ENCODE results near the gene LRRN3. TPM values are rescaled to one million over a fixed set of nuclear protein-coding genes. Genes with fewer than 3 reads are reported as not detected.

Gene LRRN3
- total RNA-seq, 1 donor from 2014 or later, result 2.2 TPM

DNA sequence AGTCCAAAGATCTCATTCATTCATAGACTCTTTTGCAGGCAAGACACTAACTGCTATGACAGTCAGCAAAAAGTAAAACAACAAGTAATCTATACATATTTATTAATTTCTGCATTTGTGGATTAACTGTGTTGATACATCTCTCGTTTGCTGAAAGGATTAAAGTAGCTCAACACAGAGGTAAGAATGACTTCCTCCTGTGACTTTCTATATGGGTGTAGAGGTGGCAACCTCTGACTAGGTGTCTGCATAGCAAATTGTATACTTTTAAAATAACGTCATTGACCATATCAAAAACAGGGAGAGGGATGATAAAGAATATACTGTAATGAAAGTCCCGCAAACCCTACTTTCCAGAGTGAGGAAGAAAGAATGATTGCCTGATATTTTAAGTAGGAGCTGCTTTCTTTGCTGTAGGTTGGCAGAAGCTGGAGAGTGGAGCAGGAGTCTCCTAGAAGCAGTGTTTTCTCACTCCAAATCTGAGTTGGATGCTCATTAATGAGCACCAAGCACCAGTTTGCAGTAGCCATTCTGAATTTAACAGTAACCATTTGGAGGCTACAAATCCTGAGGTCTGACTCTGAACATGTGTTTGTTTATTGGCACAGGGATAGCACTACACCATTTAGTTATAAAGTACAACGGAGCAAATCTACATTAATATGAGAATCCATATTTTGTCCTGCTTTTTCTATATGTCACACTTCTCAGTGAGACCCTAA, 9.2 kb upstream of the LRRN3 start:
- FAIRE-seq, result no peak
- Histone ChIP-seq H3K27ac (ENCODE audit: low read depth, low read length) (peak overlapping the region; percentile 82), H3K4me2 (ENCODE audit: low read length) (peak overlapping the region; percentile 80), H3K4me1 (ENCODE audit: insufficient read depth, low read length) (peaks cover 24% of the 10 kb centered on the region), H3K9ac (ENCODE audit: low read length) (peak overlapping the region; percentile 69), H3K36me3 (ENCODE audit: insufficient read depth, low read length) (no peaks in the 10 kb centered on the region), H3K79me2 (ENCODE audit: insufficient read depth, low read length) (no peaks in the 10 kb centered on the region), H3K9me3 (ENCODE audit: insufficient read depth, low read depth, low read length) (no peaks in the 10 kb centered on the region), H2AFZ (ENCODE audit: low read depth, low read length) (peak overlapping the region; percentile 45), H3K4me3 (ENCODE audit: insufficient read depth, low read depth, low read length) (peak overlapping the region; percentile 40), H3K27me3 (ENCODE audit: insufficient read depth, low read length) (no peaks in the 10 kb centered on the region), H4K20me1 (ENCODE audit: insufficient read depth, low read length) (no peaks in the 10 kb centered on the region)
- Mint-ChIP-seq H3K4me3 (ENCODE audit: unreplicated experiment) (no peak overlapping the region), H3K36me3 (ENCODE audit: low read depth, unreplicated experiment) (no peaks in the 10 kb centered on the region), H3K27me3 (ENCODE audit: low read depth, unreplicated experiment) (no peaks in the 10 kb centered on the region), H3K4me1 (ENCODE audit: low read depth, unreplicated experiment) (peaks cover 22% of the 10 kb centered on the region), H3K9me3 (ENCODE audit: unreplicated experiment) (no peaks in the 10 kb centered on the region), H3K27ac (ENCODE audit: unreplicated experiment) (peak overlapping the region; percentile 97)
- DNase-seq (ENCODE audit: low read depth), result no peak
- TF ChIP-seq EZH2 (IDR thresholded peaks at IDR 0.05; ENCODE audit: insufficient read depth, low read length), result no peak
- no peak for TF ChIP-seq CTCF (IDR thresholded peaks at IDR 0.05; ENCODE audit: insufficient read depth, low read depth, low read length)

- TF ChIP-seq EZH2 (IDR thresholded peaks at IDR 0.05; ENCODE audit: insufficient read depth, low read length), result no peak
- TF ChIP-seq CTCF (IDR thresholded peaks at IDR 0.05; ENCODE audit: insufficient read depth, low read depth, low read length), result no peak
- no peaks in the 10 kb centered on the region for H3K36me3 ChIP-seq (ENCODE audit: insufficient read depth, low read length)
- no peaks in the 10 kb centered on the region for H3K9me3 ChIP-seq (ENCODE audit: insufficient read depth, low read depth, low read length)
- H3K9me3 Mint-ChIP-seq (ENCODE audit: unreplicated experiment), result no peaks in the 10 kb centered on the region
- DNase-seq (ENCODE audit: low read depth) (peak; percentile 84), FAIRE-seq (peak; percentile 65)
- H3K27ac ChIP-seq (ENCODE audit: low read depth, low read length), result peak overlapping the region; percentile 82
- no peaks in the 10 kb centered on the region for H3K79me2 ChIP-seq (ENCODE audit: insufficient read depth, low read length)
- H3K36me3 Mint-ChIP-seq (ENCODE audit: low read depth, unreplicated experiment), result no peaks in the 10 kb centered on the region
- no peaks in the 10 kb centered on the region for H4K20me1 ChIP-seq (ENCODE audit: insufficient read depth, low read length)
- peak overlapping the region; percentile 97 for H3K27ac Mint-ChIP-seq (ENCODE audit: unreplicated experiment)
- H3K4me1 ChIP-seq (ENCODE audit: insufficient read depth, low read length), result peaks cover 22% of the 10 kb centered on the region
- peaks cover 22% of the 10 kb centered on the region for H3K4me1 Mint-ChIP-seq (ENCODE audit: low read depth, unreplicated experiment)
- no peak overlapping the region for H3K4me3 Mint-ChIP-seq (ENCODE audit: unreplicated experiment)
- H3K27me3 ChIP-seq (ENCODE audit: insufficient read depth, low read length), result no peaks in the 10 kb centered on the region
- H3K4me2 ChIP-seq (ENCODE audit: low read length), result peak overlapping the region; percentile 80
- H3K27me3 Mint-ChIP-seq (ENCODE audit: low read depth, unreplicated experiment), result no peaks in the 10 kb centered on the region
- H2AFZ ChIP-seq (ENCODE audit: low read depth, low read length), result peak overlapping the region; percentile 45
- H3K9ac ChIP-seq (ENCODE audit: low read length), result peak overlapping the region; percentile 69
- peak overlapping the region; percentile 40 for H3K4me3 ChIP-seq (ENCODE audit: insufficient read depth, low read depth, low read length)
These were observed 8.6 kb upstream of the LRRN3 start for GRCh38 chr7:111082351-111082750.

- no peak for TF ChIP-seq EZH2 (IDR thresholded peaks at IDR 0.05; ENCODE audit: insufficient read depth, low read length)
- H3K27ac ChIP-seq (ENCODE audit: low read depth, low read length), result peak overlapping the region; percentile 82
- peaks cover 22% of the 10 kb centered on the region for H3K4me1 ChIP-seq (ENCODE audit: insufficient read depth, low read length)
- Mint-ChIP-seq H3K9me3 (ENCODE audit: unreplicated experiment) (no peaks in the 10 kb centered on the region), H3K27me3 (ENCODE audit: low read depth, unreplicated experiment) (no peaks in the 10 kb centered on the region), H3K4me3 (ENCODE audit: unreplicated experiment) (no peak overlapping the region), H3K36me3 (ENCODE audit: low read depth, unreplicated experiment) (no peaks in the 10 kb centered on the region), H3K27ac (ENCODE audit: unreplicated experiment) (peak overlapping the region; percentile 97), H3K4me1 (ENCODE audit: low read depth, unreplicated experiment) (peaks cover 22% of the 10 kb centered on the region)
- no peaks in the 10 kb centered on the region for H3K27me3 ChIP-seq (ENCODE audit: insufficient read depth, low read length)
- H2AFZ ChIP-seq (ENCODE audit: low read depth, low read length), result peak overlapping the region; percentile 31
- FAIRE-seq (no peak), DNase-seq (ENCODE audit: low read depth) (peak; percentile 63)
- no peaks in the 10 kb centered on the region for H3K9me3 ChIP-seq (ENCODE audit: insufficient read depth, low read depth, low read length)
- peak overlapping the region; percentile 20 for H3K9ac ChIP-seq (ENCODE audit: low read length)
- H3K36me3 ChIP-seq (ENCODE audit: insufficient read depth, low read length), result no peaks in the 10 kb centered on the region
- H3K4me2 ChIP-seq (ENCODE audit: low read length), result peak overlapping the region; percentile 52
- H4K20me1 ChIP-seq (ENCODE audit: insufficient read depth, low read length), result no peaks in the 10 kb centered on the region
- no peaks in the 10 kb centered on the region for H3K79me2 ChIP-seq (ENCODE audit: insufficient read depth, low read length)
- H3K4me3 ChIP-seq (ENCODE audit: insufficient read depth, low read depth, low read length), result no peak overlapping the region
These were observed 7.5 kb upstream of the LRRN3 start for GRCh38 chr7:111083413-111083812.
